Vagina (tissue), 2 donors: ENCODE data around the gene STK32A. TPM values are rescaled to one million over a fixed set of nuclear protein-coding genes. Genes with fewer than 3 reads are reported as not detected.
"Not testable (repeated sequence)": the region's sequence is repeated elsewhere in the genome, so short reads cannot be mapped to it uniquely, and the experiment has no call there.

Source experiments
- DNase-seq, 2 donors: peaks; one replicate each; pipeline ENCODE4 v3.0.0-alpha.2; 2017; ENCODE audit errors: extremely low spot score in 2 of 2
- H3K27ac ChIP-seq: fragments of 200-600 bp; sonication (generic); one replicate; pipeline ENCODE4 v1.5.1; 2019
- H3K27me3 ChIP-seq: fragments of 200-600 bp; sonication (generic); one replicate; pipeline ENCODE4 v1.5.1; 2019
- H3K36me3 ChIP-seq, 2 donors: fragments of 200-600 bp; sonication (generic); one replicate each; pipeline ENCODE4 v1.5.1; 2017 to 2019
- H3K4me1 ChIP-seq: fragments of 200-600 bp; sonication (generic); one replicate; pipeline ENCODE4 v1.5.1; 2019
- H3K4me3 ChIP-seq, 2 donors: fragments of 200-600 bp; sonication (generic); 1 replicate in 1 of 2; 2 replicates in 1 of 2; pipeline ENCODE4 v1.5.1; 2016 to 2019
- H3K9me3 ChIP-seq: fragments of 200-600 bp; sonication (generic); one replicate; pipeline ENCODE4 v1.5.1; 2019
- CTCF ChIP-seq, 3 experiments: fragments of 450-650 bp in 2 of 3; fragments of 200-600 bp in 1 of 3; sonication (generic) in 1 of 3; IDR thresholded peaks; one replicate each; pipeline ENCODE4 v1.5.1; 2017 to 2019; ENCODE audit warnings: antibody characterized with exemption in 3 of 3, mild to moderate bottlenecking in 2 of 3, moderate library complexity in 2 of 3
- POLR2A ChIP-seq, 2 donors: fragments of 450-650 bp; IDR thresholded peaks; one replicate each; pipeline ENCODE4 v1.6.1; 2017; ENCODE audit warnings: antibody characterized with exemption in 2 of 2, mild to moderate bottlenecking in 2 of 2, moderate library complexity in 2 of 2
- POLR2AphosphoS5 ChIP-seq, 2 donors: sonication (generic); formaldehyde crosslinking; IDR thresholded peaks; one replicate each; pipeline ENCODE4 v1.9.0; 2017; ENCODE audit warnings: antibody characterized with exemption in 2 of 2, mild to moderate bottlenecking in 2 of 2, low read depth in 1 of 2; ENCODE audit not compliant: insufficient read depth in 1 of 2
- intact Hi-C: fragments of 100-400 bp; cut with DNase I; formaldehyde crosslinking; loops from one replicate; pipeline ENCODE4 v1.15.1; 2023
- total RNA-seq: library from RNA; depleted of rRNA; stranded (reverse); fragments of >200 nt; gene quantifications from one replicate; pipeline ENCODE4 v1.2.3, GENCODE V29; 2016

The STK32A gene
- total RNA-seq, 1 donor from 2014 or later = 1.5 TPM

GRCh38 chr5:147359581-147359980, 124.8 kb downstream of the STK32A start:
- intact Hi-C loops = no loop called here

GRCh38 chr5:147360816-147361215, 126.0 kb downstream of the STK32A start:
- Histone ChIP-seq H3K4me1 (no peaks in the 10 kb centered on the region), H3K9me3 (no peaks in the 10 kb centered on the region), H3K4me3 (no peak overlapping the region), H3K27ac (no peak overlapping the region), H3K27me3 (no peaks in the 10 kb centered on the region), H3K36me3 (no peaks in the 10 kb centered on the region)
- intact Hi-C loops = no loop called here
- no peak for DNase-seq
- TF ChIP-seq POLR2A (IDR thresholded peaks at IDR 0.05) (no peak), CTCF (IDR thresholded peaks at IDR 0.05) (no peak), POLR2AphosphoS5 (IDR thresholded peaks at IDR 0.05; ENCODE audit: insufficient read depth in 1 of 2, low read depth in 1 of 2) (no peak)

More at GRCh38 chr5:147359581-147359980, 124.8 kb downstream of the STK32A start:
- H3K9me3 ChIP-seq = no peaks in the 10 kb centered on the region
- no peaks in the 10 kb centered on the region for H3K4me1 ChIP-seq
- TF ChIP-seq POLR2A (IDR thresholded peaks at IDR 0.05) (no peak), CTCF (IDR thresholded peaks at IDR 0.05) (no peak), POLR2AphosphoS5 (IDR thresholded peaks at IDR 0.05; ENCODE audit: insufficient read depth in 1 of 2, low read depth in 1 of 2) (no peak)
- H3K27me3 ChIP-seq = no peaks in the 10 kb centered on the region
- no peak overlapping the region for H3K27ac ChIP-seq
- DNase-seq = no peak
- H3K36me3 ChIP-seq = no peaks in the 10 kb centered on the region
- H3K4me3 ChIP-seq = no peak overlapping the region

GRCh38 chr5:147361441-147362175, 126.8 kb downstream of the STK32A start:
- DNase-seq = no peak
- Histone ChIP-seq H3K4me1 (no peaks in the 10 kb centered on the region), H3K36me3 (no peaks in the 10 kb centered on the region), H3K9me3 (no peaks in the 10 kb centered on the region), H3K4me3 (no peak overlapping the region), H3K27ac (no peak overlapping the region), H3K27me3 (no peaks in the 10 kb centered on the region)
- intact Hi-C loops = no loop called here
- no peak for TF ChIP-seq POLR2AphosphoS5 (IDR thresholded peaks at IDR 0.05; ENCODE audit: insufficient read depth in 1 of 2, low read depth in 1 of 2)
- TF ChIP-seq POLR2A (IDR thresholded peaks at IDR 0.05) = no peak

GRCh38 chr5:147367381-147367780, 132.6 kb downstream of the STK32A start:
- H3K36me3 ChIP-seq, intact Hi-C loops, H3K27ac ChIP-seq, DNase-seq, H3K4me3 ChIP-seq, H3K4me1 ChIP-seq, H3K9me3 ChIP-seq, H3K27me3 ChIP-seq: not testable (repeated sequence)

- TF ChIP-seq POLR2A (IDR thresholded peaks at IDR 0.05) = no peak
- no peak for TF ChIP-seq POLR2AphosphoS5 (IDR thresholded peaks at IDR 0.05; ENCODE audit: insufficient read depth in 1 of 2, low read depth in 1 of 2)
- peak in 1 of 3 experiments; percentile 29 for TF ChIP-seq CTCF (IDR thresholded peaks at IDR 0.05)
- Histone ChIP-seq H3K4me1 (no peaks in the 10 kb centered on the region), H3K27ac (no peak overlapping the region), H3K27me3 (no peaks in the 10 kb centered on the region), H3K4me3 (no peak overlapping the region), H3K9me3 (no peaks in the 10 kb centered on the region), H3K36me3 (no peaks in the 10 kb centered on the region)
- intact Hi-C loops = loop anchor here (10.0 kb wide), 1 partner anchor 145 kb away; no protein-coding TSS in a partner anchor
- no peak for DNase-seq
Observed at GRCh38 chr5:147369742-147370374, 135.0 kb downstream of the STK32A start.

GRCh38 chr5:147371290-147371689, 136.5 kb downstream of the STK32A start:
- intact Hi-C loops = loop anchor here (10.0 kb wide), 1 partner anchor 146 kb away; no protein-coding TSS in a partner anchor
- Histone ChIP-seq H3K27me3 (no peaks in the 10 kb centered on the region), H3K36me3 (no peaks in the 10 kb centered on the region), H3K9me3 (no peaks in the 10 kb centered on the region), H3K27ac (no peak overlapping the region), H3K4me3 (no peak overlapping the region), H3K4me1 (no peaks in the 10 kb centered on the region)
- no peak for TF ChIP-seq POLR2AphosphoS5 (IDR thresholded peaks at IDR 0.05; ENCODE audit: insufficient read depth in 1 of 2, low read depth in 1 of 2)
- no peak for TF ChIP-seq POLR2A (IDR thresholded peaks at IDR 0.05)
- no peak for TF ChIP-seq CTCF (IDR thresholded peaks at IDR 0.05)
- DNase-seq = no peak
